H9 (cell line): Measurements from ENCODE around the gene MEX3C. TPM values are rescaled to one million over a fixed set of nuclear protein-coding genes. Genes with fewer than 3 reads are reported as not detected.

Experiments
- DNase-seq: peaks from one replicate; pipeline ENCODE4 v3.0.0-alpha.2; 2017
- H2AFZ ChIP-seq: one replicate; pipeline ENCODE4 v1.6.1; 2013; ENCODE audit warnings: mild to moderate bottlenecking, low read length, control low read depth, moderate library complexity
- H2AK5ac ChIP-seq: 2 replicates; pipeline ENCODE4 v1.6.1; 2013; ENCODE audit warnings: low read length, control low read depth, mixed read lengths; ENCODE audit not compliant: insufficient read length
- H2BK120ac ChIP-seq: one replicate; pipeline ENCODE4 v1.6.1; 2013; ENCODE audit warnings: low read depth, mild to moderate bottlenecking, low read length, control low read depth, inconsistent platforms; ENCODE audit not compliant: poor library complexity, severe bottlenecking
- H2BK12ac ChIP-seq: 2 replicates; pipeline ENCODE4 v1.6.1; 2013; ENCODE audit warnings: low read length, control low read depth, mixed read lengths, low read depth; ENCODE audit not compliant: insufficient read length
- H2BK15ac ChIP-seq: 2 replicates; pipeline ENCODE4 v1.6.1; 2013; ENCODE audit warnings: low read depth, low read length, control low read depth
- H2BK20ac ChIP-seq: one replicate; pipeline ENCODE4 v1.6.1; 2013; ENCODE audit warnings: low read depth, mild to moderate bottlenecking, low read length, control low read depth, inconsistent platforms; ENCODE audit not compliant: poor library complexity, severe bottlenecking
- H2BK5ac ChIP-seq: 2 replicates; pipeline ENCODE4 v1.6.1; 2013; ENCODE audit warnings: low read length, control low read depth, mixed read lengths; ENCODE audit not compliant: insufficient read length
- H3K14ac ChIP-seq: 2 replicates; pipeline ENCODE4 v1.6.1; 2013; ENCODE audit warnings: low read length, control low read depth; ENCODE audit not compliant: insufficient read depth
- H3K18ac ChIP-seq: 2 replicates; pipeline ENCODE4 v1.6.1; 2013; ENCODE audit warnings: low read depth, mild to moderate bottlenecking, mixed read lengths, low read length, control low read depth; ENCODE audit not compliant: insufficient read length
- H3K23ac ChIP-seq: 2 replicates; pipeline ENCODE4 v1.6.1; 2013; ENCODE audit warnings: low read length, control low read depth, mixed read lengths, low read depth; ENCODE audit not compliant: insufficient read length
- H3K23me2 ChIP-seq: 2 replicates; pipeline ENCODE4 v1.6.1; 2013; ENCODE audit warnings: low read depth, mild to moderate bottlenecking, mixed read lengths, low read length, control low read depth; ENCODE audit not compliant: insufficient read length, poor library complexity, severe bottlenecking
- H3K27ac ChIP-seq: 2 replicates; pipeline ENCODE4 v1.5.1; 2013; ENCODE audit warnings: low read length, control low read depth, mixed read lengths, low read depth; ENCODE audit not compliant: insufficient read length
- H3K27me3 ChIP-seq: 2 replicates; pipeline ENCODE4 v1.6.1; 2013; ENCODE audit warnings: low read length, control low read depth, inconsistent platforms; ENCODE audit not compliant: insufficient read depth
- H3K4ac ChIP-seq: 2 replicates; pipeline ENCODE4 v1.6.1; 2013; ENCODE audit warnings: low read depth, mild to moderate bottlenecking, control low read depth, inconsistent platforms, low read length, moderate library complexity
- H3K4me1 ChIP-seq: 2 replicates; pipeline ENCODE4 v1.6.1; 2013; ENCODE audit warnings: low read length, control low read depth, inconsistent platforms; ENCODE audit not compliant: insufficient read depth
- H3K4me2 ChIP-seq: 2 replicates; pipeline ENCODE4 v1.6.1; 2013; ENCODE audit warnings: low read length, control low read depth, mixed read lengths; ENCODE audit not compliant: insufficient read length, insufficient read depth
- H3K56ac ChIP-seq: 2 replicates; pipeline ENCODE4 v1.6.1; 2013; ENCODE audit warnings: low read depth, mild to moderate bottlenecking, mixed read lengths, low read length, control low read depth; ENCODE audit not compliant: insufficient read length
- H3K79me1 ChIP-seq: 2 replicates; pipeline ENCODE4 v1.6.1; 2013; ENCODE audit warnings: low read depth, mild to moderate bottlenecking, moderate library complexity, low read length, control low read depth, inconsistent platforms; ENCODE audit not compliant: insufficient read depth, poor library complexity, severe bottlenecking
- H3K79me2 ChIP-seq: 2 replicates; pipeline ENCODE4 v1.6.1; 2013; ENCODE audit warnings: low read length, control low read depth, inconsistent platforms; ENCODE audit not compliant: insufficient read depth
- H3K9ac ChIP-seq: 2 replicates; pipeline ENCODE4 v1.6.1; 2013; ENCODE audit warnings: low read length, control low read depth, mixed read lengths; ENCODE audit not compliant: insufficient read length; ENCODE audit errors: extremely low read depth
- H3K9me3 ChIP-seq: one replicate; pipeline ENCODE4 v1.6.1; 2013; ENCODE audit warnings: low read depth, low read length, inconsistent platforms; ENCODE audit not compliant: control insufficient read depth
- H3T11ph ChIP-seq: one replicate; pipeline ENCODE4 v1.6.1; 2013; ENCODE audit warnings: mild to moderate bottlenecking, low read length, control low read depth, inconsistent platforms
- H4K20me1 ChIP-seq: one replicate; pipeline ENCODE4 v1.6.1; 2013; ENCODE audit not compliant: control insufficient read depth, insufficient read length, insufficient read depth
- H4K5ac ChIP-seq: 2 replicates; pipeline ENCODE4 v1.6.1; 2013; ENCODE audit warnings: low read depth, mild to moderate bottlenecking, mixed read lengths, low read length, control low read depth; ENCODE audit not compliant: insufficient read length
- H4K8ac ChIP-seq: replicated peaks from 2 replicates; pipeline ENCODE4 v1.6.1; 2013; ENCODE audit warnings: low read length, control low read depth, mixed read lengths, low read depth; ENCODE audit not compliant: insufficient read length
- H4K91ac ChIP-seq: 2 replicates; pipeline ENCODE4 v1.6.1; 2013; ENCODE audit warnings: low read depth, mild to moderate bottlenecking, moderate library complexity, mixed read lengths, low read length, control low read depth; ENCODE audit not compliant: insufficient read length
- H3K27ac Mint-ChIP-seq, 3 experiments: 2 replicates in 2 of 3; 3 replicates in 1 of 3; pipeline ENCODE4 v1.8.0; 2020 to 2021; ENCODE audit warnings: mixed read lengths in 3 of 3, mild to moderate bottlenecking in 1 of 3, moderate library complexity in 1 of 3
- H3K27me3 Mint-ChIP-seq: 2 replicates; pipeline ENCODE4 v1.8.0; 2021; ENCODE audit warnings: low read depth, mild to moderate bottlenecking, moderate library complexity, mixed read lengths
- H3K36me3 Mint-ChIP-seq, 3 experiments: 2 replicates in 2 of 3; 3 replicates in 1 of 3; pipeline ENCODE4 v1.8.0; 2020 to 2021; ENCODE audit warnings: low read depth in 3 of 3, mixed read lengths in 3 of 3; ENCODE audit not compliant: insufficient read depth in 1 of 3
- H3K4me1 Mint-ChIP-seq, 2 experiments: 2 replicates each; pipeline ENCODE4 v1.8.0; 2020; ENCODE audit warnings: mixed read lengths in 2 of 2
- H3K4me3 Mint-ChIP-seq, 2 experiments: 2 replicates in 1 of 2; 3 replicates in 1 of 2; pipeline ENCODE4 v1.8.0; 2020 to 2021; ENCODE audit warnings: mild to moderate bottlenecking in 2 of 2, mixed read lengths in 2 of 2, moderate library complexity in 1 of 2
- H3K9me3 Mint-ChIP-seq, 2 experiments: 2 replicates in 1 of 2; 3 replicates in 1 of 2; pipeline ENCODE4 v1.8.0; 2020; ENCODE audit warnings: mild to moderate bottlenecking in 2 of 2, mixed read lengths in 2 of 2, moderate library complexity in 1 of 2
- WGBS: extraction: QIAGEN DNeasy Blood & Tissue Kit; methylation state at CpG from one replicate; pipeline ENCODE4 v1.1.7; 2013; ENCODE audit warnings: missing lambda C conversion rate, low lambda C conversion rate, mixed read lengths; ENCODE audit not compliant: insufficient read length; ENCODE audit errors: extremely low coverage; 5-methylcytosine and 5-hydroxymethylcytosine counted together
- total RNA-seq: library from RNA; stranded (reverse); gene quantifications from 2 replicates; pipeline ENCODE4 v1.2.1, GENCODE V29; 2021
- TF ChIP-seq, protein P1 (sequence below): fragments of 200-600 bp; sonication (generic); conservative IDR thresholded peaks from 3 replicates; pipeline ENCODE4 v1.8.0; 2021; ENCODE audit warnings: antibody characterized with exemption, mild to moderate bottlenecking

Gene MEX3C
- total RNA-seq, 1 experiment from 2014 or later, result 98.1 TPM

DNA sequence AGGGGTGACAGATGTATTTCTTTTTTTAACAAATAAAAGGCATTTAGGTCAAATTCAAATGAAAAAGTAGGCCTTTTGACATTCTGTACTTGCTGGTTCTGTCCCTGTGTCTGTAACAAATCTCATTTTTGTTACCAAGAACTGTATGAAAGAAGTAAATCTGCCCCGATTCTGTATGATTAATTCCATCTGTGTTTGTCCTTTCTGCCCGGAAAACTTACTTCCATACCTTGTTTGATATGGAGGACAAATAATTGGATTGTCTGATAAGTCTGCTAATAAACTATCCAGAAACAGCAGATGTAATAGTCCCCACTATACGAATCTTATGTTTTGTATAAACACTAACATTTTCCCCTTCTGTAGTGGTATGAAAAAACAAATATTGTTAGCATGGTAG is 69.8 kb downstream of the MEX3C start:
- Mint-ChIP-seq H3K4me1 (peaks cover 7 to 8% of the 10 kb centered on the region in 2 experiments; a peak in 3 of 4 replicates), H3K4me3 (no peak overlapping the region), H3K36me3 (peaks cover 0 to 3% (median 0%) of the 10 kb centered on the region in 3 experiments; a peak in 3 of 7 replicates), H3K27ac (no peak overlapping the region), H3K9me3 (peaks cover 3% of the 10 kb centered on the region in 2 experiments; a peak in 4 of 5 replicates), H3K27me3 (peaks cover 1% of the 10 kb centered on the region; the same call in 1 of the 2 replicates)
- no peak overlapping the region for H2BK5ac ChIP-seq
- no peak overlapping the region for H3K27ac ChIP-seq
- no peaks in the 10 kb centered on the region; the same call in 1 of the 2 replicates for H3K4me1 ChIP-seq
- H3K9ac ChIP-seq, result no peak overlapping the region
- no peak overlapping the region for H3K4ac ChIP-seq
- H2BK120ac ChIP-seq, result no peak overlapping the region
- no peak overlapping the region for H3K56ac ChIP-seq
- no peak overlapping the region for H2BK15ac ChIP-seq
- H3T11ph ChIP-seq, result no peak overlapping the region
- no peak overlapping the region for H4K8ac ChIP-seq
- H3K9me3 ChIP-seq, result no peaks in the 10 kb centered on the region
- no peak overlapping the region for H2AK5ac ChIP-seq
- no peaks in the 10 kb centered on the region for H3K79me1 ChIP-seq
- DNase-seq, result no peak
- H4K91ac ChIP-seq, result no peak overlapping the region
- no peak overlapping the region for H2BK20ac ChIP-seq
- no peak overlapping the region for H2AFZ ChIP-seq
- no peaks in the 10 kb centered on the region for H3K27me3 ChIP-seq
- no peaks in the 10 kb centered on the region for H3K79me2 ChIP-seq
- WGBS, result no CpG with 5 or more reads among the region's 3 CpGs
- no peak overlapping the region for H3K4me2 ChIP-seq
- no peak overlapping the region for H2BK12ac ChIP-seq
- H4K5ac ChIP-seq, result no peak overlapping the region
- TF ChIP-seq, protein P1, sequence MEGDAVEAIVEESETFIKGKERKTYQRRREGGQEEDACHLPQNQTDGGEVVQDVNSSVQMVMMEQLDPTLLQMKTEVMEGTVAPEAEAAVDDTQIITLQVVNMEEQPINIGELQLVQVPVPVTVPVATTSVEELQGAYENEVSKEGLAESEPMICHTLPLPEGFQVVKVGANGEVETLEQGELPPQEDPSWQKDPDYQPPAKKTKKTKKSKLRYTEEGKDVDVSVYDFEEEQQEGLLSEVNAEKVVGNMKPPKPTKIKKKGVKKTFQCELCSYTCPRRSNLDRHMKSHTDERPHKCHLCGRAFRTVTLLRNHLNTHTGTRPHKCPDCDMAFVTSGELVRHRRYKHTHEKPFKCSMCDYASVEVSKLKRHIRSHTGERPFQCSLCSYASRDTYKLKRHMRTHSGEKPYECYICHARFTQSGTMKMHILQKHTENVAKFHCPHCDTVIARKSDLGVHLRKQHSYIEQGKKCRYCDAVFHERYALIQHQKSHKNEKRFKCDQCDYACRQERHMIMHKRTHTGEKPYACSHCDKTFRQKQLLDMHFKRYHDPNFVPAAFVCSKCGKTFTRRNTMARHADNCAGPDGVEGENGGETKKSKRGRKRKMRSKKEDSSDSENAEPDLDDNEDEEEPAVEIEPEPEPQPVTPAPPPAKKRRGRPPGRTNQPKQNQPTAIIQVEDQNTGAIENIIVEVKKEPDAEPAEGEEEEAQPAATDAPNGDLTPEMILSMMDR, result no peak
- no peak overlapping the region for H3K23ac ChIP-seq
- H3K23me2 ChIP-seq, result no peaks in the 10 kb centered on the region
- no peak overlapping the region for H3K14ac ChIP-seq
- H4K20me1 ChIP-seq, result no peaks in the 10 kb centered on the region
- no peak overlapping the region for H3K18ac ChIP-seq
